Retinal pigment epithelial cell (primary cell): ENCODE data around the gene IQSEC2.

ENCODE experiments used
- DNase-seq: peaks from one replicate; pipeline ENCODE4 v3.0.0-alpha.2; 2010; ENCODE audit warnings: low read depth
- H3K4me3 ChIP-seq: 2 replicates; pipeline ENCODE4 v1.5.1; 2011; ENCODE audit warnings: mild to moderate bottlenecking, low read length, control low read depth, moderate library complexity
- CTCF ChIP-seq: conservative IDR thresholded peaks from 2 replicates; pipeline ENCODE4 v1.5.1; 2011; ENCODE audit warnings: low read depth, low read length, control low read depth, inconsistent platforms

Gene IQSEC2

GRCh38 chrX:53281321-53281822, at the start of gene IQSEC2:
Gene IQSEC2, minus strand, starts transcription at chrX:53281584.
- peak within 1 kb of the TSS; percentile 27 for H3K4me3 ChIP-seq
- DNase-seq: no peak
- TF ChIP-seq CTCF: no peak

GRCh38 chrX:53330331-53330730, 48.9 kb upstream of the IQSEC2 start:
- TF ChIP-seq CTCF: no peak
- H3K4me3 ChIP-seq: no peak overlapping the region
- no peak for DNase-seq

DNA sequence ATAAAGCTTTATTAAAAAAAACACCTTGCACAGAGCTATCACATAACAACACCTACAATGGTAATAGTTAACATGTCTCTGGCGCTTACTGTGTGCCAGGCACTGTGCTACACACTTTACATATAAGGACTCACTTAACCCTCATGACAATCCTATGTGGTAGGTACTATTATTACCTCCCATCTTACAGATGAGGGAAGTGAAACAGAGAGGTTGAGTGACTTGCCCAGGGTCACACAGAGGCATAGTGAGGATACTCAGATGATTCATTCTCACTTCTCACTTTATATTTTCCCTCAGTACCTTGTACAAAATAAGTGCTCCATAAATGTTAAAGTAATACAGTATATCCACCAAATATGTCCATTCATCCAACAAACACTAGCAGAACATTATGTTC, 43.4 kb upstream of the IQSEC2 start:
- no peak for DNase-seq
- no peak for TF ChIP-seq CTCF
- no peak overlapping the region for H3K4me3 ChIP-seq

GRCh38 chrX:53324085-53324484, 42.7 kb upstream of the IQSEC2 start:
- DNase-seq: no peak
- H3K4me3 ChIP-seq: no peak overlapping the region
- no peak for TF ChIP-seq CTCF

- H3K4me3 ChIP-seq: no peak overlapping the region
- TF ChIP-seq CTCF: no peak
- DNase-seq: no peak
These were observed 41.8 kb upstream of the IQSEC2 start for GRCh38 chrX:53323196-53323595.

DNA sequence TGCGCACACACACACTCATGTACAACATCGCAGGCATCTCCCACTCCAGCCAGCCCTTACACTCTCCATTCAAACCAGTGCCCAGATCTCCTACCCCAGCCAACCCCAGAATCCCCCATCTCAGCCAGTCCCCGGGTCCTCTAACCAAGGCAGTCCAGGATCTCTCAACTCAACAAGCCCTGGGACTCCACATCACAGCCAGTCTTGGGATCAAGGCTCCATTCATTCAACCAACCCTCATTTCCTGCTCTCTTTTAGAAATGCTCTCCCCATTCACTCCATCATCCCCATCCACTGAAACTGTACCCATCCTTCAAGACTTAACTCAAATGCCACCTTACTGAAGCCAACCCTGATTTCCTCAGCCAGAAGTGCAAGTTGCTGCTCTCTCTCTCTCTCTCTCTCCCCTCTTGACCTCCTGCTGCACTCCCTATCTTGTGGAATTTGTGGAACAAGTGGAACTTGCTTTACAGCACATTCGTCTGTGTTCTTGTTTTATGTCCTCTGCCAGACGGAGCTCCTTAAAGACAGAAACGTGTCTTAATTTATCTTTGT, 40.6 kb upstream of the IQSEC2 start:
- TF ChIP-seq CTCF: no peak
- H3K4me3 ChIP-seq: no peak overlapping the region
- no peak for DNase-seq

DNA sequence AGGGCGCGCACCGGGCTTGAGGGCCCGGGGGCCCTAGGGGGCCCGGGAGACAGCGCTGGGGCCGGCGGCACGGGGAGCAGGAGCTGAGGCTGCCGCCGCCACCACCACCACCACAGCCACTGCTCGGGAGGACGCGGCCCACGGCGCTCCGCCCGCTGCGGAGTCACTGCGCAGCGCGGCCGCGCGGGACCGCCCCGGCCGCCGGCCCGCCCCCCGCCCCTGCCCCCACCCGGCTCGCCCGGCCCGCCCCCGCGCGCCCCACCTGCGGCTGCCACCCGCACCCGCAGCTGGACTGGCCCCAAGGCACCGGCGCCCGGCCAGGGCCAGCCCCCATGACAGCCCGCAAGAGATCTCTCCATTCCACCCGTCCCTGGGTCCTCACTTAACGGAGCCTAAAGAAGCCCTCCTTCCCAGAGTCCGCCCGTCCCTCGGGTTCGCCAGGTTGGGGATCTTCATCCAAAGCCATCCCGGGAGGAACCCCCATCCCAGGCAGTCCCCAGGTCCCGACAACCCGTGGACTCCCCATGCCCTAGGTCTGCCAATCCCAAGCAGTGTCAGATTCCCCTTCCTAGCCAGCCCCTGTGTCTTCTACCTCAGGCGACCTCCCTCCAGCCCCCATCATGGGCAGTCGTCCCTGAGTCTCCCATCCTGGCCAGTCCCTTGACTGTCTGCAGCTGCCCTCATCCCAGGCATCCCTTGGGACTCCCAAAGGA, 40.0 kb upstream of the IQSEC2 start:
- H3K4me3 ChIP-seq: no peak overlapping the region
- TF ChIP-seq CTCF: no peak
- no peak for DNase-seq
